H1 (cell line): ENCODE measurements around the gene CAMK1G. TPM values are rescaled to one million over a fixed set of nuclear protein-coding genes. Genes with fewer than 3 reads are reported as not detected.

Source experiments
- CTCF ChIA-PET: fragments of 300-600 bp; sonication (Branson Sonifier 250); formaldehyde crosslinking; loops from one replicate; lab custom pipeline; 2021; ENCODE audit not compliant: partially characterized antibody; lab: Charles Lee
- POLR2A ChIA-PET: fragments of 300-600 bp; sonication (Branson Sonifier 250); formaldehyde crosslinking; loops from one replicate; lab custom pipeline; 2021; ENCODE audit warnings: inconsistent platforms; ENCODE audit not compliant: partially characterized antibody; lab: Charles Lee
- DNase-seq, 2 experiments: peaks; one replicate each; pipeline versions ENCODE4 v3.0.0 to v3.0.0-alpha.2; 2010 to 2022; ENCODE audit warnings: low spot score in 2 of 2, low read depth in 1 of 2, mixed read lengths in 1 of 2
- FAIRE-seq: peaks from 2 replicates; lab custom pipeline; 2011; peaks lifted over from hg19 to GRCh38; lab: Jason Lieb, UNC
- H2AFZ ChIP-seq: 2 replicates; pipeline ENCODE4 v1.8.1; 2012; ENCODE audit warnings: low read length, inconsistent platforms
- H2AK5ac ChIP-seq: 2 replicates; pipeline ENCODE4 v1.6.1; 2013; ENCODE audit warnings: low read depth, low read length
- H2BK120ac ChIP-seq: replicated peaks from 2 replicates; pipeline ENCODE3; 2013; ENCODE audit warnings: low read depth, low read length, inconsistent platforms
- H2BK12ac ChIP-seq: 2 replicates; pipeline ENCODE4 v1.6.1; 2013; ENCODE audit warnings: low read depth, low read length
- H2BK15ac ChIP-seq: 2 replicates; pipeline ENCODE4 v1.6.1; 2013; ENCODE audit warnings: low read length
- H2BK20ac ChIP-seq: 2 replicates; pipeline ENCODE4 v1.6.1; 2013; ENCODE audit warnings: low read length
- H2BK5ac ChIP-seq: 2 replicates; pipeline ENCODE4 v1.6.1; 2013; ENCODE audit warnings: low read depth, low read length
- H3K14ac ChIP-seq: 2 replicates; pipeline ENCODE4 v1.6.1; 2013; ENCODE audit warnings: inconsistent platforms; ENCODE audit not compliant: insufficient read length
- H3K18ac ChIP-seq: 2 replicates; pipeline ENCODE4 v1.6.1; 2013; ENCODE audit warnings: low read length; ENCODE audit errors: extremely low read depth
- H3K23ac ChIP-seq: 2 replicates; pipeline ENCODE4 v1.6.1; 2013; ENCODE audit warnings: inconsistent platforms; ENCODE audit not compliant: insufficient read length
- H3K23me2 ChIP-seq: 2 replicates; pipeline ENCODE4 v1.6.1; 2013; ENCODE audit warnings: low read depth, low read length
- H3K27ac ChIP-seq: 2 replicates; pipeline ENCODE4 v1.6.1; 2011; ENCODE audit warnings: low read depth, low read length, inconsistent platforms
- H3K27me3 ChIP-seq, 4 experiments: replicated peaks in 1 of 4; 1 replicate in 1 of 4; 2 replicates in 3 of 4; pipeline versions ENCODE4 v1.6.1 to v1.8.1; 2011 to 2013; ENCODE audit warnings: low read length in 3 of 4, mild to moderate bottlenecking in 3 of 4, inconsistent platforms in 2 of 4, mixed read lengths in 2 of 4, moderate library complexity in 1 of 4; ENCODE audit not compliant: control insufficient read depth in 3 of 4, insufficient read depth in 3 of 4; ENCODE audit errors: extremely low read depth in 1 of 4
- H3K36me3 ChIP-seq, 4 experiments: 2 replicates each; pipeline versions ENCODE4 v1.6.1 to v1.8.1; 2011 to 2013; ENCODE audit warnings: mild to moderate bottlenecking in 4 of 4, low read length in 3 of 4, moderate library complexity in 2 of 4, control low read depth in 1 of 4, inconsistent platforms in 1 of 4; ENCODE audit not compliant: insufficient read depth in 4 of 4, control insufficient read depth in 2 of 4
- H3K4ac ChIP-seq: replicated peaks from 2 replicates; pipeline ENCODE3; 2013; ENCODE audit warnings: low read length, low read depth, mixed read lengths, inconsistent platforms; ENCODE audit not compliant: insufficient read length
- H3K4me1 ChIP-seq, 4 experiments: replicated peaks in 1 of 4; 1 replicate in 1 of 4; 2 replicates in 3 of 4; pipeline versions ENCODE4 v1.6.1 to v1.8.1; 2011 to 2013; ENCODE audit warnings: low read length in 3 of 4, inconsistent platforms in 2 of 4, mixed read lengths in 1 of 4; ENCODE audit not compliant: insufficient read depth in 4 of 4, control insufficient read depth in 3 of 4
- H3K4me2 ChIP-seq, 2 experiments: 2 replicates each; pipeline versions ENCODE4 v1.6.1 to v1.8.1; 2011 to 2013; ENCODE audit warnings: low read depth in 2 of 2, low read length in 2 of 2, control low read depth in 1 of 2, inconsistent platforms in 1 of 2, mild to moderate bottlenecking in 1 of 2; ENCODE audit not compliant: insufficient read depth in 1 of 2
- H3K4me3 ChIP-seq, 4 experiments: fragments of 200-600, 300-600 bp in 1 of 4; sonication (generic), shearing (Covaris generic), sonication (Bioruptor Twin) in 1 of 4; 2 replicates each; pipeline versions ENCODE4 v1.5.1 to v1.8.1; 2011 to 2016; ENCODE audit warnings: low read length in 4 of 4, low read depth in 3 of 4, control low read depth in 2 of 4, inconsistent platforms in 2 of 4, mild to moderate bottlenecking in 2 of 4, mixed read lengths in 1 of 4, moderate library complexity in 1 of 4; ENCODE audit not compliant: insufficient read depth in 2 of 4; ENCODE audit errors: extremely low read depth in 1 of 4
- H3K56ac ChIP-seq: replicated peaks from 2 replicates; pipeline ENCODE3; 2013; ENCODE audit warnings: low read depth, mild to moderate bottlenecking, mixed read lengths, low read length, inconsistent platforms; ENCODE audit not compliant: insufficient read length
- H3K79me1 ChIP-seq: 2 replicates; pipeline ENCODE4 v1.6.1; 2013; ENCODE audit warnings: low read depth, low read length, control low read depth
- H3K79me2 ChIP-seq, 2 experiments: 2 replicates each; pipeline versions ENCODE4 v1.6.1 to v1.8.1; 2012 to 2013; ENCODE audit warnings: low read length in 2 of 2, mild to moderate bottlenecking in 2 of 2, inconsistent platforms in 1 of 2; ENCODE audit not compliant: insufficient read depth in 2 of 2, control insufficient read depth in 1 of 2
- H3K9ac ChIP-seq, 4 experiments: replicated peaks in 1 of 4; 1 replicate in 1 of 4; 2 replicates in 3 of 4; pipeline versions ENCODE4 v1.6.1 to v1.8.1; 2011 to 2013; ENCODE audit warnings: low read depth in 3 of 4, low read length in 3 of 4, control low read depth in 2 of 4, mild to moderate bottlenecking in 2 of 4, moderate library complexity in 2 of 4, inconsistent platforms in 1 of 4; ENCODE audit errors: extremely low read depth in 1 of 4
- H3K9me3 ChIP-seq, 2 experiments: 2 replicates each; pipeline versions ENCODE4 v1.6.1 to v1.8.1; 2012 to 2013; ENCODE audit warnings: mild to moderate bottlenecking in 2 of 2, moderate library complexity in 2 of 2, control low read depth in 1 of 2, inconsistent platforms in 1 of 2, low read depth in 1 of 2, low read length in 1 of 2, mixed read lengths in 1 of 2; ENCODE audit not compliant: insufficient read depth in 2 of 2
- H4K20me1 ChIP-seq, 2 experiments: replicated peaks in 1 of 2; 2 replicates each; pipeline versions ENCODE3 to v1.8.1; 2011 to 2013; ENCODE audit warnings: inconsistent platforms in 2 of 2, low read length in 2 of 2, mild to moderate bottlenecking in 1 of 2; ENCODE audit not compliant: insufficient read depth in 2 of 2, control insufficient read depth in 1 of 2
- H4K5ac ChIP-seq: 2 replicates; pipeline ENCODE4 v1.6.1; 2013; ENCODE audit warnings: low read length, low read depth, mixed read lengths, inconsistent platforms; ENCODE audit not compliant: insufficient read length
- H4K8ac ChIP-seq: 2 replicates; pipeline ENCODE4 v1.8.0; 2013; ENCODE audit warnings: mild to moderate bottlenecking, moderate library complexity, low read length, inconsistent platforms; ENCODE audit not compliant: insufficient read depth; ENCODE audit errors: extremely low read depth
- H4K91ac ChIP-seq: replicated peaks from 2 replicates; pipeline ENCODE3; 2013; ENCODE audit warnings: low read length, mixed read lengths, inconsistent platforms; ENCODE audit not compliant: insufficient read length
- ATF2 ChIP-seq: IDR thresholded peaks from 2 replicates; pipeline ENCODE4 v1.6.1; 2012; ENCODE audit warnings: low read length, inconsistent platforms
- CHD1 ChIP-seq: IDR thresholded peaks from 2 replicates; pipeline ENCODE4 v1.6.1; 2012; ENCODE audit warnings: low read depth, low read length, improper control_type of control experiment
- CHD2 ChIP-seq: IDR thresholded peaks from 2 replicates; pipeline ENCODE4 v1.6.1; 2012; ENCODE audit warnings: low read length, improper control_type of control experiment
- CREB1 ChIP-seq: IDR thresholded peaks from 2 replicates; pipeline ENCODE4 v1.6.1; 2012; ENCODE audit warnings: inconsistent platforms
- CTBP2 ChIP-seq: IDR thresholded peaks from 2 replicates; pipeline ENCODE4 v1.7.0; 2011; ENCODE audit warnings: borderline replicate concordance, mild to moderate bottlenecking, moderate library complexity, mixed read lengths, low read length; ENCODE audit not compliant: insufficient read depth, insufficient read length
- EGR1 ChIP-seq: IDR thresholded peaks from 2 replicates; pipeline ENCODE4 v1.6.1; 2011; ENCODE audit warnings: low read depth, low read length, borderline replicate concordance
- JUN ChIP-seq: IDR thresholded peaks from 2 replicates; pipeline ENCODE4 v1.6.1; 2011; ENCODE audit warnings: low read depth, mild to moderate bottlenecking, improper control_type of control experiment, low read length
- KDM4A ChIP-seq: IDR thresholded peaks from one replicate; pipeline ENCODE4 v1.7.1; 2012; ENCODE audit warnings: low read depth, mild to moderate bottlenecking, moderate library complexity, low read length, inconsistent platforms; ENCODE audit not compliant: severe bottlenecking
- MAX ChIP-seq: IDR thresholded peaks from 2 replicates; pipeline ENCODE4 v1.6.1; 2012; ENCODE audit warnings: inconsistent platforms
- POLR2A ChIP-seq, 2 experiments: IDR thresholded peaks; 1 replicate in 1 of 2; 2 replicates in 1 of 2; pipeline ENCODE4 v1.6.1; 2011; ENCODE audit warnings: low read depth in 2 of 2, low read length in 2 of 2, mild to moderate bottlenecking in 2 of 2; ENCODE audit errors: control extremely low read depth in 1 of 2
- POLR2AphosphoS5 ChIP-seq: IDR thresholded peaks from 2 replicates; pipeline ENCODE4 v1.6.1; 2011; ENCODE audit warnings: low read depth, low read length
- TAF1 ChIP-seq: IDR thresholded peaks from 2 replicates; pipeline ENCODE4 v1.6.1; 2011; ENCODE audit warnings: mild to moderate bottlenecking, low read depth, low read length
- polyA plus RNA-seq, 7 experiments: library from polyadenylated mRNA; depleted of rRNA in 3 of 7; stranded (reverse) in 5 of 7; unstranded in 2 of 7; fragments of >200 nt in 5 of 7; fragments of 200-250 nt in 2 of 7; gene quantifications; 1 replicate in 5 of 7; 2 replicates in 1 of 7; 4 replicates in 1 of 7; pipeline versions ENCODE4 v1.2.1 to v1.2.3, GENCODE V29; 2011 to 2013; ENCODE audit warnings: missing spikeins in 2 of 7, mixed read lengths in 2 of 7
- total RNA-seq: library from RNA; stranded (reverse); fragmentation: NEBNext Ultra II Directional; extraction: Animal tissue kit (Norgen Biotek cat#: 25700); gene quantifications from 2 replicates; pipeline ENCODE4 v1.2.1, GENCODE V29; 2021
- TF ChIP-seq, protein P1 (sequence below): IDR thresholded peaks from 2 replicates; pipeline ENCODE4 v1.6.1; 2011; ENCODE audit warnings: low read length, improper control_type of control experiment

CAMK1G gene
- total and polyA plus RNA-seq, 2 of the 8 experiments (the other 6 are each of a cell fraction or from before 2014, with no cell fraction given), result 1.00 to 1.0 TPM

DNA sequence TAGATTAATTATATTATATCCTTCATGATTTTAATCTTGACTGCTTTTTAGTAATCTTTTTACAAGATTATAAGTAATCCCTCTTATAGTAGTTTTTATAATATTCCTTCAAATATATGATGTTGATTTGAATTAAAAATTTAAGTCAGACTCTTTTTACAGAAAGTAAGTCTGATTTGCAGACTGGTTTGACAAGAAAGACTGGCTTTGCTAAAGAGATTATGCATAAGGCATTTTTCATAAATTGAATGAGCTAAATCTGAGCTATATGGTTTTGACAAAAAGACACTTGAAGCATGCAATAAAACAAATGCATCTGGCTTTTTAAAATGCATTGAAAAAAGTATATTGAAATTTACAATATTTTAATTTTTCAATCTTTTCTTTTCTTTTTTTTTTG is 26.3 kb upstream of the CAMK1G start:
- no peaks in the 10 kb centered on the region for H3K36me3 ChIP-seq
- no peak overlapping the region for H2BK15ac ChIP-seq
- ChIA-PET CTCF (interaction anchor here (0.7 to 1.2 kb wide), 3 partner anchors 9 to 29 kb away, joined by 4 read pairs; no protein-coding TSS in a partner anchor), POLR2A (no interaction called here)
- H3K14ac ChIP-seq, result no peak overlapping the region
- DNase-seq (no peak), FAIRE-seq (no peak)
- no peak overlapping the region for H2BK12ac ChIP-seq
- no peak overlapping the region for H4K8ac ChIP-seq
- no peak overlapping the region for H2BK5ac ChIP-seq
- peaks cover 7 to 29% (median 21%) of the 10 kb centered on the region in 4 experiments; a peak in 5 of 7 replicates for H3K4me1 ChIP-seq
- no peak overlapping the region for H2BK120ac ChIP-seq
- no peak overlapping the region for H3K4me3 ChIP-seq
- H4K91ac ChIP-seq, result no peak overlapping the region
- no peak overlapping the region for H3K9ac ChIP-seq
- H3K4ac ChIP-seq, result no peak overlapping the region
- H2AFZ ChIP-seq, result no peak overlapping the region
- H3K23me2 ChIP-seq, result peaks cover 4% of the 10 kb centered on the region; the same call in 1 of the 2 replicates
- no peak overlapping the region; a peak in 1 of 4 replicates for H3K4me2 ChIP-seq
- H4K20me1 ChIP-seq, result peaks cover 0 to 3% of the 10 kb centered on the region in 2 experiments
- H4K5ac ChIP-seq, result no peak overlapping the region
- no peak overlapping the region for H3K56ac ChIP-seq
- H3K9me3 ChIP-seq, result no peaks in the 10 kb centered on the region
- no peak overlapping the region for H3K27ac ChIP-seq
- no peak overlapping the region for H3K23ac ChIP-seq
- no peaks in the 10 kb centered on the region for H3K79me1 ChIP-seq
- H3K79me2 ChIP-seq, result no peaks in the 10 kb centered on the region
- no peak overlapping the region for H3K18ac ChIP-seq
- H2AK5ac ChIP-seq, result no peak overlapping the region
- no peak overlapping the region for H2BK20ac ChIP-seq
- H3K27me3 ChIP-seq, result peaks cover 0 to 3% (median under 1%) of the 10 kb centered on the region in 4 experiments; a peak in 3 of 7 replicates
- TF ChIP-seq CREB1 (no peak), JUN (no peak), CTBP2 (no peak), CHD1 (no peak), MAX (no peak), EGR1 (no peak), POLR2A (IDR thresholded peaks at IDR 0.05; ENCODE audit: control extremely low read depth in 1 of 2, low read depth in 2 of 2, low read length in 2 of 2) (no peak), CHD2 (no peak), KDM4A (no peak), POLR2AphosphoS5 (no peak), ATF2 (no peak), TAF1 (no peak)
- TF ChIP-seq, protein P1, sequence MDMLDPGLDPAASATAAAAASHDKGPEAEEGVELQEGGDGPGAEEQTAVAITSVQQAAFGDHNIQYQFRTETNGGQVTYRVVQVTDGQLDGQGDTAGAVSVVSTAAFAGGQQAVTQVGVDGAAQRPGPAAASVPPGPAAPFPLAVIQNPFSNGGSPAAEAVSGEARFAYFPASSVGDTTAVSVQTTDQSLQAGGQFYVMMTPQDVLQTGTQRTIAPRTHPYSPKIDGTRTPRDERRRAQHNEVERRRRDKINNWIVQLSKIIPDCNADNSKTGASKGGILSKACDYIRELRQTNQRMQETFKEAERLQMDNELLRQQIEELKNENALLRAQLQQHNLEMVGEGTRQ, result no peak
